K562 (cell line): ENCODE results near the gene PPT1. TPM values are rescaled to one million over a fixed set of nuclear protein-coding genes. Genes with fewer than 3 reads are reported as not detected.

Source experiments
- ADNP ChIP-seq: fragments of 200-800 bp; sonication (Bioruptor generic); IDR thresholded peaks from 2 replicates; pipeline ENCODE4 v1.6.1; 2016; ENCODE audit warnings: missing genetic modification characterization, missing compliant biosample characterization
- KDM1A ChIP-seq, 2 experiments: fragments of 450-650 bp; IDR thresholded peaks; 2 replicates each; pipeline ENCODE4 v1.6.1; 2016; ENCODE audit warnings: mild to moderate bottlenecking in 2 of 2
- SPI1 ChIP-seq: IDR thresholded peaks from 2 replicates; pipeline ENCODE4 v1.6.1; 2011; ENCODE audit warnings: low read depth, low read length, control low read depth, borderline replicate concordance
- TGIF2 ChIP-seq: sonication (generic); formaldehyde crosslinking; IDR thresholded peaks from 2 replicates; pipeline ENCODE4 v1.8.1; 2022; ENCODE audit warnings: mild to moderate bottlenecking, missing genetic modification reagents, moderate library complexity
- USF1 ChIP-seq: sonication (generic); formaldehyde crosslinking; IDR thresholded peaks from 2 replicates; pipeline ENCODE4 v1.9.0; 2022; ENCODE audit warnings: mild to moderate bottlenecking, missing genetic modification reagents
- ZBTB11 ChIP-seq, 3 experiments: fragments of 200-800 bp in 1 of 3; fragments of 250-450 bp in 1 of 3; fragments of 450-650 bp in 1 of 3; sonication (Bioruptor Pico) in 1 of 3; sonication (Bioruptor generic) in 1 of 3; formaldehyde crosslinking in 1 of 3; IDR thresholded peaks; 2 replicates each; pipeline versions ENCODE4 v1.6.1 to v1.8.0; 2016 to 2022; ENCODE audit warnings: mild to moderate bottlenecking in 2 of 3, missing genetic modification characterization in 2 of 3, missing compliant biosample characterization in 1 of 3, moderate library complexity in 1 of 3
- polyA plus RNA-seq, 8 experiments: library from polyadenylated mRNA; depleted of rRNA in 4 of 8; stranded (reverse) in 5 of 8; unstranded in 3 of 8; fragments of >200 nt; fragmentation: Nextera tagmentation in 2 of 8; fragmentation: Illumina TruSeq in 1 of 8; extraction: Ambion mirVana in 2 of 8; extraction: Trizol in 1 of 8; gene quantifications; 2 replicates each; pipeline versions ENCODE4 v1.2.1 to v1.2.3, GENCODE V29; 2011 to 2014; ENCODE audit warnings: inconsistent platforms in 1 of 8, missing spikeins in 1 of 8
- total RNA-seq, 7 experiments: library from RNA; depleted of rRNA in 6 of 7; stranded (reverse); fragments of >200 nt in 6 of 7; fragmentation: Illumina TruSeq in 2 of 7; extraction: Trizol in 2 of 7; gene quantifications; 2 replicates each; pipeline versions ENCODE4 v1.2.1 to v1.2.3, GENCODE V29; 2011 to 2021; ENCODE audit warnings: low replicate concordance in 1 of 7
- TF ChIP-seq, protein P1 (sequence below): fragments of 450-650 bp; IDR thresholded peaks from 2 replicates; pipeline ENCODE4 v1.6.1; 2016; ENCODE audit warnings: mild to moderate bottlenecking, moderate library complexity
- TF ChIP-seq, protein P2 (sequence below): sonication (generic); formaldehyde crosslinking; IDR thresholded peaks from 2 replicates; pipeline ENCODE4 v1.8.0; 2023; ENCODE audit warnings: mild to moderate bottlenecking, missing genetic modification reagents

PPT1 gene
- total and polyA plus RNA-seq, 9 of the 15 experiments (the other 6 are each of a cell fraction or from before 2014, with no cell fraction given): 72.2 to 285 (median 143) TPM

DNA sequence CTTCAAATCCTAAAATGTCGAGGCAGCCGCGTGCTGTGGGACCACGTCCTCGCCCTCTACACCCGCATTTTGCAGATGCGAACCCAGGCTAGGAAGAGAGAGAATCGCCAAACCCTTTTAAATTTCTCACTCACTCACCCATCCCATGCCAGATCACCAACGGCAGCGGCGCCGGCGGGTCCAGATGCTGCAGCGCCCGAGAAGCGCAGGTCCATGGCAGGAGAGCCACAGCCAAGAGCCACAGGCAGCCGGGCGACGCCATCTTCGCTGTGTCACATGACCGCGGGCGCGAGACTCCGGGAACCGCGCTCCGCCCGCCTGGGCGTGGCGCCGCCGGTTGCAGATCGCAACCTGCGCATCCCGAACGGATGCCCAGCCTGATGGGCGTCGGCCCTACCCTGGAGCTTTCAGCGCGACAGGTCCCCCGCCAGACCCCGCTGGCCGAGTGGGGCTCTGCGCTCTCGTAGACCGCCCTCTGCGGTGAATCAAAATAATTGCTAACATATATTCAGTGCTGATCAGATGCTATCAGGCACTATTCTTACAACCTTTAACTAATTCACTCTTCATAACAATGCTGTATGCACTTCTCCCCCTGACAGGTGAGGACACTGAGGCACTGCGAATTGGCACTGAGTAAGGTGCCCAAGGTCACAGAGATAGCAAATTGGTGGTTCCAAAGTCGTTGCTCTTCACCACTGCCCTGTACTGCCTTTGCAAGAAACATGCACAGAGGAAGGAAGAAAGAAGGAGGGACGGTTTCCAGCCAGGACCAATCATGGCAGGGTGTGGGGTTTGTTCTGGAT is at the start of gene PPT1 (continued):
- TF ChIP-seq, protein P1, sequence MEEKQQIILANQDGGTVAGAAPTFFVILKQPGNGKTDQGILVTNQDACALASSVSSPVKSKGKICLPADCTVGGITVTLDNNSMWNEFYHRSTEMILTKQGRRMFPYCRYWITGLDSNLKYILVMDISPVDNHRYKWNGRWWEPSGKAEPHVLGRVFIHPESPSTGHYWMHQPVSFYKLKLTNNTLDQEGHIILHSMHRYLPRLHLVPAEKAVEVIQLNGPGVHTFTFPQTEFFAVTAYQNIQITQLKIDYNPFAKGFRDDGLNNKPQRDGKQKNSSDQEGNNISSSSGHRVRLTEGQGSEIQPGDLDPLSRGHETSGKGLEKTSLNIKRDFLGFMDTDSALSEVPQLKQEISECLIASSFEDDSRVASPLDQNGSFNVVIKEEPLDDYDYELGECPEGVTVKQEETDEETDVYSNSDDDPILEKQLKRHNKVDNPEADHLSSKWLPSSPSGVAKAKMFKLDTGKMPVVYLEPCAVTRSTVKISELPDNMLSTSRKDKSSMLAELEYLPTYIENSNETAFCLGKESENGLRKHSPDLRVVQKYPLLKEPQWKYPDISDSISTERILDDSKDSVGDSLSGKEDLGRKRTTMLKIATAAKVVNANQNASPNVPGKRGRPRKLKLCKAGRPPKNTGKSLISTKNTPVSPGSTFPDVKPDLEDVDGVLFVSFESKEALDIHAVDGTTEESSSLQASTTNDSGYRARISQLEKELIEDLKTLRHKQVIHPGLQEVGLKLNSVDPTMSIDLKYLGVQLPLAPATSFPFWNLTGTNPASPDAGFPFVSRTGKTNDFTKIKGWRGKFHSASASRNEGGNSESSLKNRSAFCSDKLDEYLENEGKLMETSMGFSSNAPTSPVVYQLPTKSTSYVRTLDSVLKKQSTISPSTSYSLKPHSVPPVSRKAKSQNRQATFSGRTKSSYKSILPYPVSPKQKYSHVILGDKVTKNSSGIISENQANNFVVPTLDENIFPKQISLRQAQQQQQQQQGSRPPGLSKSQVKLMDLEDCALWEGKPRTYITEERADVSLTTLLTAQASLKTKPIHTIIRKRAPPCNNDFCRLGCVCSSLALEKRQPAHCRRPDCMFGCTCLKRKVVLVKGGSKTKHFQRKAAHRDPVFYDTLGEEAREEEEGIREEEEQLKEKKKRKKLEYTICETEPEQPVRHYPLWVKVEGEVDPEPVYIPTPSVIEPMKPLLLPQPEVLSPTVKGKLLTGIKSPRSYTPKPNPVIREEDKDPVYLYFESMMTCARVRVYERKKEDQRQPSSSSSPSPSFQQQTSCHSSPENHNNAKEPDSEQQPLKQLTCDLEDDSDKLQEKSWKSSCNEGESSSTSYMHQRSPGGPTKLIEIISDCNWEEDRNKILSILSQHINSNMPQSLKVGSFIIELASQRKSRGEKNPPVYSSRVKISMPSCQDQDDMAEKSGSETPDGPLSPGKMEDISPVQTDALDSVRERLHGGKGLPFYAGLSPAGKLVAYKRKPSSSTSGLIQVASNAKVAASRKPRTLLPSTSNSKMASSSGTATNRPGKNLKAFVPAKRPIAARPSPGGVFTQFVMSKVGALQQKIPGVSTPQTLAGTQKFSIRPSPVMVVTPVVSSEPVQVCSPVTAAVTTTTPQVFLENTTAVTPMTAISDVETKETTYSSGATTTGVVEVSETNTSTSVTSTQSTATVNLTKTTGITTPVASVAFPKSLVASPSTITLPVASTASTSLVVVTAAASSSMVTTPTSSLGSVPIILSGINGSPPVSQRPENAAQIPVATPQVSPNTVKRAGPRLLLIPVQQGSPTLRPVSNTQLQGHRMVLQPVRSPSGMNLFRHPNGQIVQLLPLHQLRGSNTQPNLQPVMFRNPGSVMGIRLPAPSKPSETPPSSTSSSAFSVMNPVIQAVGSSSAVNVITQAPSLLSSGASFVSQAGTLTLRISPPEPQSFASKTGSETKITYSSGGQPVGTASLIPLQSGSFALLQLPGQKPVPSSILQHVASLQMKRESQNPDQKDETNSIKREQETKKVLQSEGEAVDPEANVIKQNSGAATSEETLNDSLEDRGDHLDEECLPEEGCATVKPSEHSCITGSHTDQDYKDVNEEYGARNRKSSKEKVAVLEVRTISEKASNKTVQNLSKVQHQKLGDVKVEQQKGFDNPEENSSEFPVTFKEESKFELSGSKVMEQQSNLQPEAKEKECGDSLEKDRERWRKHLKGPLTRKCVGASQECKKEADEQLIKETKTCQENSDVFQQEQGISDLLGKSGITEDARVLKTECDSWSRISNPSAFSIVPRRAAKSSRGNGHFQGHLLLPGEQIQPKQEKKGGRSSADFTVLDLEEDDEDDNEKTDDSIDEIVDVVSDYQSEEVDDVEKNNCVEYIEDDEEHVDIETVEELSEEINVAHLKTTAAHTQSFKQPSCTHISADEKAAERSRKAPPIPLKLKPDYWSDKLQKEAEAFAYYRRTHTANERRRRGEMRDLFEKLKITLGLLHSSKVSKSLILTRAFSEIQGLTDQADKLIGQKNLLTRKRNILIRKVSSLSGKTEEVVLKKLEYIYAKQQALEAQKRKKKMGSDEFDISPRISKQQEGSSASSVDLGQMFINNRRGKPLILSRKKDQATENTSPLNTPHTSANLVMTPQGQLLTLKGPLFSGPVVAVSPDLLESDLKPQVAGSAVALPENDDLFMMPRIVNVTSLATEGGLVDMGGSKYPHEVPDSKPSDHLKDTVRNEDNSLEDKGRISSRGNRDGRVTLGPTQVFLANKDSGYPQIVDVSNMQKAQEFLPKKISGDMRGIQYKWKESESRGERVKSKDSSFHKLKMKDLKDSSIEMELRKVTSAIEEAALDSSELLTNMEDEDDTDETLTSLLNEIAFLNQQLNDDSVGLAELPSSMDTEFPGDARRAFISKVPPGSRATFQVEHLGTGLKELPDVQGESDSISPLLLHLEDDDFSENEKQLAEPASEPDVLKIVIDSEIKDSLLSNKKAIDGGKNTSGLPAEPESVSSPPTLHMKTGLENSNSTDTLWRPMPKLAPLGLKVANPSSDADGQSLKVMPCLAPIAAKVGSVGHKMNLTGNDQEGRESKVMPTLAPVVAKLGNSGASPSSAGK: peak; percentile 99
- TF ChIP-seq ADNP (no peak), ZBTB11 (CRISPR knock-in tag; IDR thresholded peaks at IDR 0.05) (peak in 1 of 3 experiments; percentile 59; a peak in 1 of 6 replicates), KDM1A (IDR thresholded peaks at IDR 0.05) (0 out of 4 replicates have a peak, but pooled peaks of 1 of the 2 experiments have one; percentile 9), TGIF2 (CRISPR knock-in tag) (peak; percentile 96), USF1 (CRISPR knock-in tag) (peak; percentile 98), SPI1 (no peak)
- TF ChIP-seq, protein P2, sequence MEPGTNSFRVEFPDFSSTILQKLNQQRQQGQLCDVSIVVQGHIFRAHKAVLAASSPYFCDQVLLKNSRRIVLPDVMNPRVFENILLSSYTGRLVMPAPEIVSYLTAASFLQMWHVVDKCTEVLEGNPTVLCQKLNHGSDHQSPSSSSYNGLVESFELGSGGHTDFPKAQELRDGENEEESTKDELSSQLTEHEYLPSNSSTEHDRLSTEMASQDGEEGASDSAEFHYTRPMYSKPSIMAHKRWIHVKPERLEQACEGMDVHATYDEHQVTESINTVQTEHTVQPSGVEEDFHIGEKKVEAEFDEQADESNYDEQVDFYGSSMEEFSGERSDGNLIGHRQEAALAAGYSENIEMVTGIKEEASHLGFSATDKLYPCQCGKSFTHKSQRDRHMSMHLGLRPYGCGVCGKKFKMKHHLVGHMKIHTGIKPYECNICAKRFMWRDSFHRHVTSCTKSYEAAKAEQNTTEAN (CRISPR knock-in tag): peak; percentile 95
